NCI-H2171 treated with DMSO at 0.1 percent for 48 hours (cell line): ENCODE results near the gene ANKRD50.

Experiments used
- DNase-seq: peaks from one replicate; lab custom pipeline; 2025; lab: John Stamatoyannopoulos, UW

Gene ANKRD50, protein sequence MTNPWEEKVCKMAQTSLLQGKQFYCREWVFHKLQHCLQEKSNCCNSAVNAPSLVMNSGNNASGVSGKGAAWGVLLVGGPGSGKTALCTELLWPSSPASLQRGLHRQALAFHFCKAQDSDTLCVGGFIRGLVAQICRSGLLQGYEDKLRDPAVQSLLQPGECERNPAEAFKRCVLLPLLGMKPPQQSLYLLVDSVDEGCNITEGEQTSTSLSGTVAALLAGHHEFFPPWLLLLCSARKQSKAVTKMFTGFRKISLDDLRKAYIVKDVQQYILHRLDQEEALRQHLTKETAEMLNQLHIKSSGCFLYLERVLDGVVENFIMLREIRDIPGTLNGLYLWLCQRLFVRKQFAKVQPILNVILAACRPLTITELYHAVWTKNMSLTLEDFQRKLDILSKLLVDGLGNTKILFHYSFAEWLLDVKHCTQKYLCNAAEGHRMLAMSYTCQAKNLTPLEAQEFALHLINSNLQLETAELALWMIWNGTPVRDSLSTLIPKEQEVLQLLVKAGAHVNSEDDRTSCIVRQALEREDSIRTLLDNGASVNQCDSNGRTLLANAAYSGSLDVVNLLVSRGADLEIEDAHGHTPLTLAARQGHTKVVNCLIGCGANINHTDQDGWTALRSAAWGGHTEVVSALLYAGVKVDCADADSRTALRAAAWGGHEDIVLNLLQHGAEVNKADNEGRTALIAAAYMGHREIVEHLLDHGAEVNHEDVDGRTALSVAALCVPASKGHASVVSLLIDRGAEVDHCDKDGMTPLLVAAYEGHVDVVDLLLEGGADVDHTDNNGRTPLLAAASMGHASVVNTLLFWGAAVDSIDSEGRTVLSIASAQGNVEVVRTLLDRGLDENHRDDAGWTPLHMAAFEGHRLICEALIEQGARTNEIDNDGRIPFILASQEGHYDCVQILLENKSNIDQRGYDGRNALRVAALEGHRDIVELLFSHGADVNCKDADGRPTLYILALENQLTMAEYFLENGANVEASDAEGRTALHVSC (N-terminal part only)

DNA sequence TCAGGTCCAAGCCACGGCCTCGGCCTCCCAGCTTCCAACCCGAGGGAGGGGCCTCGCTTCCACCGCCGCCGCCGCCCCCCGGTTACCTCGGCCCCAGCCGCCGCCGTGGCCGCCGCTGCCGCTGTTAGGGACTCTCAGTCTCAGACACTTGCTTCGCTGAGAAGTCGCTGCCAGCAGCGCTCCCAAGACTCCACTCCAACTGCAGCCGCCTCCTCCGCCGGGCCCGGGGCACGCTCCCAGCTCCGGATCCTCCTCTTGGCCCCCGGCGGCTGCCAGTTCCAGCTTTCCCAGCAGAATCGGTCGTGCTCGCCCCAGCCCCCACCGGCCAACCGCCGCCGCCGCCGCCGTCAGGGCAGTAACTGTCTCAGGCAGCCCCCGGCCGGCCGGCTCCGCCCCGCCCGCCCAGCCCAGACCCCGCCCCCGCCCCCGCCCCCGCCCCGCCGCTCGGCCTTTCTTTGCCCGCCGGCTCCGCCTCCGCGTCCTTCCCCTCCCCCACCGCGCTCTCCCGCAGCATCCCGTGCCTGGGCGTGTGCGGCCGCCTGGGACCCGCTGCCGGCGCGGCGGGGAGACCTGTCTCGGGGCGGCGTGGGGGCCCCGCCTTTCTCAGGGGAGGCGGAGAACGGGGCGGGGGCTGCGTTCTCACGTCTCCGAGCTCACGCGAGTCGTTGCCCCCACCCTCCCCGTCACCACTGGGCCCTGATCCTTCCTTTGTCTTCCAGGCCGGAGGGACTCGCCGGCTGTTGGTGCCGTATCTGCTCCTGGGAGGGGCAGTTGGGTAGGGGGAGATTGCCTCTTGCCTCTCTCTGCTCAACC, at the start of gene ANKRD50:
Gene ANKRD50 (minus strand): TSS at position 361 of the 813 bp plus-strand sequence. CDS start 2,221 bp downstream, outside the sequence.
- DNase-seq = peak; percentile 80

DNA sequence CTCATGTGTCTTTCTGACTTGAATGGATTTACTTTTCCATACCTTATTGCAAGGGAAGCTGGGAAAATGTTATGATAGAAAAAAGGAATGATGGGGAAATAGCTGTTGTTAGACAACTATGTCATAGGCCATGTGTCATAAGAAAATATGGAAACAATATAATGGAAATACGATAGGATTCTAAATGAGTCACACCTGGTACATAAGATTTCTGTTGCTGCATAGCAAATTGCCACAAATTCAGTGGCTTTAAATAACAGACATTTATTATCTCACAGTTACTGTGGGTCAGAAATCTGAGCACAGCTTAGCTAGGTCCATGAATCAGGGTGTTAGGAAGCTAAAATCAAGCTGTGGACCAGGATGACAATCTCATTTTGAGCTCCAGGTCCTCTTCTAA, 44.6 kb upstream of the ANKRD50 start:
- DNase-seq = no peak

DNA sequence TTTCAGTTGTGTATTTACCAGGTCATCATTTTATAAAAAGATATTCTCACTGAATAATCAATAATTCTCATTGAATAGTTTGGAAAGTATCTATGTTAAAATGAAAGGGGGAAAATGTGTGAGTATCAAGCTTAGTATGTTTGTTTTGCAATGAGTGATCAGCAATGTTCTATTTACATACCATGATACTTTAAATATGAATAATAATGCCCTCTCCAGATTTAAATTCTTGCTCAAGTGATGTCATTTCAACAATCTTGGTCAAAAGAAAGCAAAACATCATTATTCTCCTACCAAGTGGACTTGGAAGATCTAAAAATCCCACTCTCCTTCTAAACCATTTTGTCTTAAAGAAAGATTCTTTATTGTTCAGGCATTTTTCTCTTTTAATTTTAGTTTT, 42.1 kb upstream of the ANKRD50 start:
- no peak for DNase-seq

DNA sequence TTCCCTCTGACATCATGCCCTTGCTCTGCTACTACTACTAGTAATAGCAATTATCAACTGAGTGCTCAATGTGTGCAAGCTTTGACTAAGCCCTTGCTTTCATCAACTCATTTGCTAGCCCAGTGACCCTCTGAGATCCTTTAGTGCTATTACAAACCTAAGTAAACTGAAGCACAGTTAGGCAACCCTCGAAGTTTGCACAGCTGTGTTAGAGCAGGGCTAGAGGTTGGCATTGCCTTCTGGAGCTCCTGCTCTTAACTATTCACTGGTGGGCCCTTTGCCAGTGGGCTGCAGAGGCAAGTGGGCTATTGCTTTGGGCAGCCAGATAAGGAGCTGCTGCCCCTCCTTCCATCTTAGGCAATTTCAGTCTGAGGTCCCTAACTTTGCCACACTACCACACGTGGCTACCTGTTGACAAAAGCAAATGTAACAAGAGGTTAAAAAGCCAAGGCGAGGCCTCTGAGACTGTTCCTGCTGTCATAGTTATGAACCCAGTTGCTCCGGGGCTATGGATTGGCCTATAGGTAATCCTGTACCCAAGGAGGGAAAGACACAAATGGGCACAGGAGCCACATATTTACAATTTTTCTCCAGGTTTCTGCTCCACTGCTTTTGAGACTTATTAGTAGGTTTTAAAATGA, 41.5 kb upstream of the ANKRD50 start:
- DNase-seq = no peak

DNA sequence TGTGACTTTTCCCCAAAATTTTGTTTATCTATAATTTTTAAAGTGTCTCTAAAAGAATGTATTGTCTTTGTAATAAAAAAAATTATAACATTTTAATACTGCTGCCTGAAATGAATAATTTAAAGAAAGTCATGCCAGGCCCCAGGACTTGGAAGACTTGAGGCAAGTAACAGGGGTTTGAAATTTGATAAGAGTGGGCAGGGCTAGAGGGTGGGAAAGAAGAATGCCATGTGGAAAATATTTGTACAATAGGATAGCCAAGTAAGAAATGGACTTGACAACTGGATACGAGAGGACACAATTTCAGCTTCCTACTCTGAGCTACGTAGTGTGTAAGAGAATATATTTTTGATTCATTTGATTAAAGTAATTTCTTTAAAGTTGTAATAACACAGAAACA, 36.9 kb upstream of the ANKRD50 start:
- no peak for DNase-seq

DNA sequence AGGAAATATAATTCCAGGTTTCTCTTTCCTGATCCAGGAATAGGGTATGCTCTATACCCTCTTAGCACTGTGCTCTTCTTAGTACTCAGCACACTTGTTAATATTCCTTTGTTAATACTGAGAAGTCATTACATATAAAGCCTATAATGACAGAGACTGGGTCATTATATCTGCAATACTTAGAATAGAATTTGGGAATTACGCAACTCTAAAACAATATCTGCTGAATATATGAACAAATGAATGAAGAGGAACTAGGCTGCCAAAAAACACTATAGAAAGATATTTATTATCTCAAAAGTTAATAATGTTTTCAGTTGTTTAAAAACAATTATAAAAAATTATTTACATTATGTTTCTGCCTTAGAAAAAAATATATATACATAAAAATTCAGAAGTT, 36.4 kb upstream of the ANKRD50 start:
- no peak for DNase-seq

DNA sequence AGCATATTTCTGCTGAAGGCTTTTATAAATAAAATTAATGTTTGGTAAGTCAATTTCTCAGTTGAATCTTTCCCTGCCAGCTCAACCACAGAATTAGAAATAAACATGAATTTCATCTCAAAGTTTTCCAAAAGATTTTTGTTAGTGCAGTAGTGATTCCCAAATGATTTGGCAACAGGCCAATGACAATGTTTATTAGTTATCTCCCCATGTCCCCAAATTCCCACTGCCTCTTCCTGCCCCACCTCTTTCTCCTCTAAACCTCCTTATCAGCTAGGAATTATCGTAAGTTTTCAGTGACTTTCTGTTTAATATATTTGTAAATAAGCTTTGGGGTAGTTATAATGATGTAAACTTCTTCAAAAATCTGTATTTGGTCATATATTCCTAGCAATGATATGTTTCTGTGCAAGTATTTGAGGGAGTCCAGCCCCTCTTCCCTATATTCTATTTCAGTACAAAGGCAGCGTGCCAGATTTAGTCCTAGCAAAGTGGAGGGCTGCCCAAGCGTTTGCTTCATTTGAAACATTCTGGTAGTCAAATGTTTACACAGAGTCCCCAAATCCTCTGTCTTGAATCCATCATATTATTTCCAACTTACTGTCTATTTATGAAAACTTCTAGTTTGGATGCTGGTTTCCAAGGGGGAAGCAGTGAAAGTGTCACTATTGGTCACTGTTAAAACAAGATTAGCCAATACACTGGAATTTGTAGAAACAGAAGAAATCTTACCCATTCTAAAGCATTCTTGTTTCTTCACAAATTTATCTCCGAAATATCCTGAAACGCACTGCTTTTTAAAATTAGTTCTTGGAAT, 33.7 kb upstream of the ANKRD50 start:
- DNase-seq = no peak

DNA sequence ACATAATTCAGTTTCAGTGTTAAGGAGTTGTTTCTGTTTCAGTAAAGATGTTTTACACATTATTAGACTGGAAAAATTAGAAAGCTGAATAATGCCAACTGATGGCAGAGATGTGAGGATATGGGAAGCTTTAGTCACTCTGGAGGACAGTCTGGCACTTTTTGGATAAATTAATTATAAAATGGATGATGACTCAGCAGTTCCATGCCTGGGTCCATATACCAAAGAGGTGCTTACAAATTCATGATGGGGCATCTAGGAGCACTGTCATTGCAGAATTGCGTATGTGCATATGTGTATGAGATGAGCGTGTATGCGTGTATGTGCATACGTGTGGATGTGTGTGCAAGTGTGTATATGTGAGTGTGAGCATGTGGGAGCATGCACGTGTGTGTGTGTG, 31.2 kb upstream of the ANKRD50 start:
- DNase-seq = no peak

DNA sequence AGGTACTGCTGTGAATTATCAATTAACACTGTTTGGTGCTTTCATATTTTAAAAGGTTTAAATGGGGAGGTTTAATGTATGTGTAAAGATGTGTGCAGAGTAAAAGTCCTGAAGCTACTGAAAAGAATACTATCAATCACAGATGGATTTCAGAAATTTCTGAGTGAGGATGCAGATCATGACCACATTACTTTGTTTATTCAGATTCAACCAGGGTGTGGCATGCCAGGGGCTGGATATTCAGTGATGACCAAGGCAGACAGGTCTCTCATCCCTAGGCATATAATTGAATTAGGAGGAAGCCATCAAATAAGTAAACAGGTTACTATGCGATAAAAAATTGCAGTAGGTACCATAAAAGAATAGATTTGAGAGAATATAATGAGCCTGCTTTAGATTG, 28.0 kb upstream of the ANKRD50 start:
- DNase-seq = no peak

DNA sequence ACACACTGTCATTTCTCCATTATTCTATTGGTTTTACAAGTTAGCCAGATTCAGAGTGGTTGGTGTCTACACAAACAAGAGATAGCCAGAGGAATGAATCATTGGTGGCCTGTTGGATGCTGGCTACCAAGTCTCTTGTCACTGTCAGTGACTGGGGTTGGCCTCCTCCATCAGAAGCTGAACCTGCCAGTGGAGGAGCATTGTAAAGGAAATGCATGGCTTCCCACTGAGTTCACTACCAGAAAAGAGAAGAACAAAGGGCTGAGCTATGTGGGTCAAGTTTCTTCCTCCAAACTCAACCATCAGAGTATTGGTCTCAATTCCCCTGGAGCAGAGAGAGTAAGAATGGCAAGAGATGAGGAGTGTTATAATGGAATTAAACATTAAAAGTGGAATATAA, 26.5 kb upstream of the ANKRD50 start:
- DNase-seq = no peak

DNA sequence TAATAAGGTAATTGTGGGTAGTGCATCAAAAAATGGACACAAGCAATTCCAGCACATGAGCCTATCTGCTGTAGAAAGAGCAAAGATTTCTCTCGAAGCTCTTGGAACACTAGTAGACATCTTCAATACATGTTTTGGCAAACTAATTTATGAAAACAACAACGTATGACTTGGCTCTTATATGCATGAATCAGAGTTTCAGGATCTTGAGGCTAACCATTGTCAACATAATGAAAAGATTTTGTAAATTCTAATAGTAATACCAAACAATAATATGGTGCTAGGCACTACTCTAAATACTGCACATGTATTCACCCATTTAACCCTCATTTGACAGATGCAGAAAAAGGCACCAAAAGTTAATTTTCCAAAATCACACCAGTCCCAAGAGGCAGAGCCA, 25.1 kb upstream of the ANKRD50 start:
- DNase-seq = no peak

DNA sequence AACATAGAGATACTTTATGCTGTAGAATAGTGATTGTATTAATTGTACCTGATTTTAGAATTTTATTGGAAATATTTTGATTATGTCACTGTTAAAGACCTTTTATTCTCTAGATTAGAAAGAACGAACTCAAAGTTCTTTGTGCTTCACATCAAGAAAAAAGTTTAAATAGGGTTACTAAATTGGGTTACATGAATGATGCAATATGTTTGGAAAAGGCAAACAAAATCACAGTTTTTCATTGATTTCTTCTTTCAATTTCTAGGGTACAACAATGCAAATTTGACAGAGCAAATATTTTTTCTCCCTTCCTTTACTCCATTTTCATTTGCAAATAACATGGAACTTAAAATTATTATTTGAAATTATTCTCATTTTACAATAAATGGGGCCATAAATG, 24.0 kb upstream of the ANKRD50 start:
- DNase-seq = no peak

DNA sequence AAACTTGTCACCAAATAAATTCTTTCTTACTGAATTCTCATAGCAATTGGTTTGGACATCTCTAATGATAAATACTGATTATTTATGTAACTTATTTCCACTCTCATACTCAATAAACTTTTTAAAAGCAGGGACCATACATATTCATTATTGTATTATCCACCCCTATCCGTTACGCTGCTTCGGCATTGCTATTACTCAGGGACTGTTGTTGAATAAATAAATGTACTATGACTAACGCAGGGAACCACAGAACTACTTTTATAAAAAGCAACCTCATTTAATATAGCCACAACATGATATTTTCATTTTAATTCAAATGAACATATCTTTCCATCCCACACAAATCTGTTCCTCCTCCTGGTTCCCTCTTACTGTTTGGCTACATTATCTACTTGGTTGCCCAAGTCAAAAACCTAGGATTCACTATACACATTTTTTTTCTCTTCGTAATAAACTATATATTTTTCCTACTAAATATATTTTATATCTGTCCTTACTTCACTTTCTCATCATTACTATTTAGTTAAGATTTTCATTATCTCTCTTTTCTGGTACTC, 14.9 kb upstream of the ANKRD50 start:
- no peak for DNase-seq

DNA sequence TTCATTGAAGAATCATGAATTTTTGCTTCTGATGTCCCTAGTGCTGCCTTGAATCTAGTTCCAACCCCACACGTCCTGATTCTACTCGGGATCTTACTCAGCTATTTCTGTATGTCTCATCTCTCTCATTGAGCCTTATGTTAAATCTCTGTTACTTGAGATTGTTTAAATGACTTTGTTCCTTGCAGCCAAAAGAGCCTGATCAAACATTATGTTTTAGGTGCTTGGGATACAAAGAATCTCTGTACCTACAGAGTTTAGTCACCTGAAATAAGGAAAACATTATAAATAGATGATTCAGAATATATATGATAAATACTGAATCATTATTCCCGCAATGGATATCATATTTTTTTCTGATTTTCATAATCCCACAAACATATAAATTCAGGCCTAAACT, 13.7 kb upstream of the ANKRD50 start:
- no peak for DNase-seq

DNA sequence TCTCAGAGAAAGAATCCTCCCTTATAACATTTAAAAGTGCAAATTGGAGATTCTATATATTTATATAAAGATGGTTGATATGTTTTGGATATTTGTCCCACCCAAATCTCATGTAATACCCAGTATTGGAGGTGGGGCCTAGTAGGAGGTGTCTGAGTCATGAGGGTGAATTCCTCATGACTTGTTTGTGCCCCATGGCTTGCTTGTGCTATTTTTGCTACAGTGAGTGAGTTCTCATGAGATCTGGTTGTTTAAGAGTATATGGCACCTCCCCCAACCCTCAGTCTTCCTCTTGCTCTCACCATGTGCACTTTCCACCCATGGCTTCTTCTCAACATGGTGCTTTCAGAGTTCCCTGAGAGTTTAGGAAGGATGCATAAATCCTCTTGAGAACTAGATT, 9.5 kb upstream of the ANKRD50 start:
- no peak for DNase-seq

DNA sequence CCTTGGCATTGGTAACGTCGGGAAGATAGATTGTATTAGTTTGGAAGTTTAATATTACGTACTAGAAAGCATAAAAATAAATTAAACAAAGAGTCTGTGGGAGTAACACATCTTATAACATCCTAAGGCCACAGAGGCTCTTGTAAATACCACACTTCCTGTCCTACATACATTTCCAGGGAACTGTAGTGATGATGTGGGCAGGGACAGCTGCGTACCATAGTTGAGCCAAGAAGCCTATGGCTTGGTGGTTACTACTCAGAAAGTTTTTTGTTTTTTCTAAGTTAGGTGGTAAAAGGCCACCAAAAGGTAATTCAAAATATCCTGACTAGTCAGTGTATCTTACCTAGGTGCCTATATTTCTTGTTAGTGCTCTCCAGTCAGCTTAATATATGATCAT, 4.6 kb upstream of the ANKRD50 start:
- DNase-seq = no peak

DNA sequence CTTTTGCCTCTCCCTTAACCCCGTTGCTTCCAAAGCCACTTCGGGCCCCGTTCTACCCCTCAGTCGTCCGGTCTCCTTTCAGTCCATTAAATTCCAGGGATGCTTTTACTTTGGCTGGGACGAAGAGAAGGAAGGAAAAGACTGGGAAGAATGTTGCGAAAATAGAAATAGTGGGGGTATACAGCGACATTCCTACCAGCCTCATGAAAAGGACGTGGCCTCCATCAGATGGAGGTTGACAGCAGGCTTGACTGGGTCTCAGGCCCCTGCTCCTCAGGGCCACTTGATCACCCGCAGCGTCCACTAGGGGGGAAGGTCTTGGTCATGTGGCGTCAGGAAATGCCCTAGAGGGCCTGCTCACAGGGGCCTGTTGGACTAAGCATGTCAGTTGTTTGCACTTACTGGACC, 657 bp upstream of the ANKRD50 start:
- peak; percentile 44 for DNase-seq

DNA sequence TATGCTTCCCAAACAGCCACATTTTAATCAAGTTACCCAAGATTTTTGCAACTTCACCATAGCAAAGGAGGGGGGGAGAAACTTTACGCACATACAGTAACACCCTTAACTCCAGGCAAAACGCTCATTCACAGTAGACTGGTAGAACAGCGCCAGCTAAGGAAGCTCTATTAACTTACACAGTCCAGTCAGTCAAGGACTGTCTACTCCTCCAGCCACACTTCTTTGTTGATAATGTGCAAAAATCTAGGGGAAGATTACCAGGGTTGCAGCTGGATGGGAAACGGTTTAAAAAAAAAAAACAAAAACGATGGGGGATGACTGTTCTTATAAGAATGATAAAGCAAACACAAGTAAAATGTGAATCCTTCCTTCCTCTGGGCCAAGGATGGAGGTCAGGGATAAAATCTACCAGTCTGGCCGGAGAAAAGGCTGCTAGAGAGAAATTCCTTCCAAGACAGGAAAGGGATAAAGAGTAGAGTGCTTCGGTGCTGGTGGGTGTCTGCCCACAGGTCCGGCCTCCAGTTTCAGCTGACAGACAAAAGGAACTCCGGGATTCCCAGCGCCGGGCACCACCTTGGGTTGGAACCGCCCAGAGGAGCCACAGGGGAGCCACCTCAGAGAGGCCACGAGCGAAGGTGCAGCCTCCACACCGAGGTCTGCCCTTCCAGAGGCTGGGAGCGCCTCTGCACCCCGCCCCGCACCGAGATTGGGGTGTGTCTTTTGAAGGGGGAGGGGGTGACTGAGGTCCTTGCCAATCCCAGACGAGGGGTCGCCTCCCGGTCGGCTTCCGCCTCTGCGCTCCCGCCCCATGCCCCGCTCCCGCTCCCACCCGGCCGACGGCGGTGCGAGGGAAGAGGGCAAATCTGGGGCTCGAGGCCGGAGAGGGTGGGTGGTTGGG, 811 bp downstream of the ANKRD50 start:
- DNase-seq = peak; percentile 49

DNA sequence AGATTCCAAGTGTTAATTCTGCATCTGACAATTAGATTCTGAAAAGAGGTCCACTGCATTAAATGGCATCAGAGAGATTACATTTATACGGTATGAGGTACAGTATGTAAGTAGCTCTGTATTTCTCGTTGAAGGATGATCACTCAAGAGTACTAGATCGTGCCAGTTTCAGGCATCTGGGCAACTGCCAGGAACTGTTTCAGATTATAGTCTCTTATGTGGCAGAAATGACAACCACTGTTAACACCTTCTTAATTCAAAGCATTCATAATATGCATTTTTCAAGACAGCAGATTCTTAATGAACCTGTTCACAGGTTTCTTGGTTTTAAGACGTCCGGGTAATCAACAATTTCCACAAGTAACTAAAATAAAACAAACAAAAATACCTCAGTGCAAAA, 1.6 kb downstream of the ANKRD50 start:
- no peak for DNase-seq
